Nephron (organoid): Measurements from ENCODE around the gene CACNA1S.
A peak's percentile ranks its signal among the peaks of the same experiment; 100 is the strongest.

Experiments
- H3K27ac Mint-ChIP-seq, 3 experiments: 2 replicates each; pipeline ENCODE4 v1.8.0; 2020; ENCODE audit warnings: mixed read lengths in 3 of 3, mild to moderate bottlenecking in 2 of 3, moderate library complexity in 1 of 3
- H3K27me3 Mint-ChIP-seq: 2 replicates; pipeline ENCODE4 v1.8.0; 2021; ENCODE audit warnings: low read depth, mild to moderate bottlenecking, moderate library complexity, mixed read lengths
- H3K36me3 Mint-ChIP-seq: 2 replicates; pipeline ENCODE4 v1.8.0; 2020; ENCODE audit warnings: low read depth, mixed read lengths
- H3K4me1 Mint-ChIP-seq: 2 replicates; pipeline ENCODE4 v1.8.0; 2020; ENCODE audit warnings: mixed read lengths
- H3K4me3 Mint-ChIP-seq, 3 experiments: 2 replicates each; pipeline ENCODE4 v1.8.0; 2020; ENCODE audit warnings: mild to moderate bottlenecking in 3 of 3, mixed read lengths in 3 of 3, moderate library complexity in 2 of 3
- H3K9me3 Mint-ChIP-seq: 2 replicates; pipeline ENCODE4 v1.8.0; 2020; ENCODE audit warnings: mixed read lengths
- CTCF ChIP-seq, 3 experiments: fragments of 200-600 bp; sonication (generic); IDR thresholded peaks; one replicate each; pipeline ENCODE4 v1.5.0; 2021; ENCODE audit warnings: antibody characterized with exemption in 3 of 3; ENCODE audit not compliant: unreplicated experiment in 3 of 3

Gene CACNA1S

GRCh38 chr1:201126832-201127754 lies 14.9 kb upstream of the CACNA1S start, which contains the start of gene ASCL5:
TSS of gene ASCL5 (minus strand) at chr1:201127184. CDS start at chr1:201115372, 11,812 bp downstream.
- Mint-ChIP-seq H3K36me3 (peaks cover 10% of the 10 kb centered on the region), H3K27me3 (peaks cover 31% of the 10 kb centered on the region), H3K4me1 (peaks cover 28% of the 10 kb centered on the region), H3K4me3 (no peak within 1 kb of the TSS), H3K27ac (peak within 1 kb of the TSS in 1 of 3 experiments; percentile 66), H3K9me3 (no peaks in the 10 kb centered on the region)
- TF ChIP-seq CTCF (IDR thresholded peaks at IDR 0.05; ENCODE audit: unreplicated experiment in 3 of 3) = no peak

GRCh38 chr1:201126463-201126831 lies 14.2 kb upstream of the CACNA1S start:
- Mint-ChIP-seq H3K36me3 (peaks cover 4% of the 10 kb centered on the region), H3K27ac (no peak overlapping the region), H3K9me3 (no peaks in the 10 kb centered on the region), H3K27me3 (peaks cover 38% of the 10 kb centered on the region), H3K4me1 (peaks cover 28% of the 10 kb centered on the region), H3K4me3 (no peak overlapping the region)
- no peak for TF ChIP-seq CTCF (IDR thresholded peaks at IDR 0.05; ENCODE audit: unreplicated experiment in 3 of 3)

GRCh38 chr1:201125800-201126199 lies 13.6 kb upstream of the CACNA1S start:
- Mint-ChIP-seq H3K27me3 (peaks cover 42% of the 10 kb centered on the region), H3K9me3 (no peaks in the 10 kb centered on the region), H3K27ac (peak overlapping the region; percentile 49 to 66 (median 53)), H3K36me3 (no peaks in the 10 kb centered on the region), H3K4me1 (peaks cover 28% of the 10 kb centered on the region), H3K4me3 (no peak overlapping the region)
- TF ChIP-seq CTCF (IDR thresholded peaks at IDR 0.05; ENCODE audit: unreplicated experiment in 3 of 3) = no peak

- H3K27me3 Mint-ChIP-seq = peaks cover 44% of the 10 kb centered on the region
- H3K4me1 Mint-ChIP-seq = peaks cover 28% of the 10 kb centered on the region
- no peaks in the 10 kb centered on the region for H3K9me3 Mint-ChIP-seq
Measured at GRCh38 chr1:201125019-201125418, 12.8 kb upstream of the CACNA1S start.

GRCh38 chr1:201123866-201124265 lies 11.6 kb upstream of the CACNA1S start:
- no peak overlapping the region for H3K4me3 Mint-ChIP-seq
- no peaks in the 10 kb centered on the region for H3K36me3 Mint-ChIP-seq
- H3K4me1 Mint-ChIP-seq = peaks cover 32% of the 10 kb centered on the region
- no peaks in the 10 kb centered on the region for H3K9me3 Mint-ChIP-seq
- TF ChIP-seq CTCF (IDR thresholded peaks at IDR 0.05; ENCODE audit: unreplicated experiment in 3 of 3) = no peak
- H3K27me3 Mint-ChIP-seq = peaks cover 48% of the 10 kb centered on the region
- H3K27ac Mint-ChIP-seq = peak overlapping the region in 1 of 3 experiments; percentile 9

More at GRCh38 chr1:201125019-201125418, 12.8 kb upstream of the CACNA1S start:
- Mint-ChIP-seq H3K4me3 (peak overlapping the region in 1 of 3 experiments; percentile 15), H3K36me3 (no peaks in the 10 kb centered on the region), H3K27ac (peak overlapping the region; percentile 49 to 66 (median 53))
- no peak for TF ChIP-seq CTCF (IDR thresholded peaks at IDR 0.05; ENCODE audit: unreplicated experiment in 3 of 3)
